H9 (cell line): ENCODE results near the gene SLC7A1. TPM values are rescaled to one million over a fixed set of nuclear protein-coding genes. Genes with fewer than 3 reads are reported as not detected.

Experiments
- DNase-seq: peaks from one replicate; pipeline ENCODE4 v3.0.0-alpha.2; 2017
- H2AFZ ChIP-seq: one replicate; pipeline ENCODE4 v1.6.1; 2013; ENCODE audit warnings: mild to moderate bottlenecking, low read length, control low read depth, moderate library complexity
- H2AK5ac ChIP-seq: 2 replicates; pipeline ENCODE4 v1.6.1; 2013; ENCODE audit warnings: low read length, control low read depth, mixed read lengths; ENCODE audit not compliant: insufficient read length
- H2BK120ac ChIP-seq: one replicate; pipeline ENCODE4 v1.6.1; 2013; ENCODE audit warnings: low read depth, mild to moderate bottlenecking, low read length, control low read depth, inconsistent platforms; ENCODE audit not compliant: poor library complexity, severe bottlenecking
- H2BK12ac ChIP-seq: 2 replicates; pipeline ENCODE4 v1.6.1; 2013; ENCODE audit warnings: low read length, control low read depth, mixed read lengths, low read depth; ENCODE audit not compliant: insufficient read length
- H2BK15ac ChIP-seq: 2 replicates; pipeline ENCODE4 v1.6.1; 2013; ENCODE audit warnings: low read depth, low read length, control low read depth
- H2BK20ac ChIP-seq: one replicate; pipeline ENCODE4 v1.6.1; 2013; ENCODE audit warnings: low read depth, mild to moderate bottlenecking, low read length, control low read depth, inconsistent platforms; ENCODE audit not compliant: poor library complexity, severe bottlenecking
- H2BK5ac ChIP-seq: 2 replicates; pipeline ENCODE4 v1.6.1; 2013; ENCODE audit warnings: low read length, control low read depth, mixed read lengths; ENCODE audit not compliant: insufficient read length
- H3K14ac ChIP-seq: 2 replicates; pipeline ENCODE4 v1.6.1; 2013; ENCODE audit warnings: low read length, control low read depth; ENCODE audit not compliant: insufficient read depth
- H3K18ac ChIP-seq: 2 replicates; pipeline ENCODE4 v1.6.1; 2013; ENCODE audit warnings: low read depth, mild to moderate bottlenecking, mixed read lengths, low read length, control low read depth; ENCODE audit not compliant: insufficient read length
- H3K23ac ChIP-seq: 2 replicates; pipeline ENCODE4 v1.6.1; 2013; ENCODE audit warnings: low read length, control low read depth, mixed read lengths, low read depth; ENCODE audit not compliant: insufficient read length
- H3K23me2 ChIP-seq: 2 replicates; pipeline ENCODE4 v1.6.1; 2013; ENCODE audit warnings: low read depth, mild to moderate bottlenecking, mixed read lengths, low read length, control low read depth; ENCODE audit not compliant: insufficient read length, poor library complexity, severe bottlenecking
- H3K27ac ChIP-seq: 2 replicates; pipeline ENCODE4 v1.5.1; 2013; ENCODE audit warnings: low read length, control low read depth, mixed read lengths, low read depth; ENCODE audit not compliant: insufficient read length
- H3K27me3 ChIP-seq: 2 replicates; pipeline ENCODE4 v1.6.1; 2013; ENCODE audit warnings: low read length, control low read depth, inconsistent platforms; ENCODE audit not compliant: insufficient read depth
- H3K4ac ChIP-seq: 2 replicates; pipeline ENCODE4 v1.6.1; 2013; ENCODE audit warnings: low read depth, mild to moderate bottlenecking, control low read depth, inconsistent platforms, low read length, moderate library complexity
- H3K4me1 ChIP-seq: 2 replicates; pipeline ENCODE4 v1.6.1; 2013; ENCODE audit warnings: low read length, control low read depth, inconsistent platforms; ENCODE audit not compliant: insufficient read depth
- H3K4me2 ChIP-seq: 2 replicates; pipeline ENCODE4 v1.6.1; 2013; ENCODE audit warnings: low read length, control low read depth, mixed read lengths; ENCODE audit not compliant: insufficient read length, insufficient read depth
- H3K56ac ChIP-seq: 2 replicates; pipeline ENCODE4 v1.6.1; 2013; ENCODE audit warnings: low read depth, mild to moderate bottlenecking, mixed read lengths, low read length, control low read depth; ENCODE audit not compliant: insufficient read length
- H3K79me1 ChIP-seq: 2 replicates; pipeline ENCODE4 v1.6.1; 2013; ENCODE audit warnings: low read depth, mild to moderate bottlenecking, moderate library complexity, low read length, control low read depth, inconsistent platforms; ENCODE audit not compliant: insufficient read depth, poor library complexity, severe bottlenecking
- H3K79me2 ChIP-seq: 2 replicates; pipeline ENCODE4 v1.6.1; 2013; ENCODE audit warnings: low read length, control low read depth, inconsistent platforms; ENCODE audit not compliant: insufficient read depth
- H3K9ac ChIP-seq: 2 replicates; pipeline ENCODE4 v1.6.1; 2013; ENCODE audit warnings: low read length, control low read depth, mixed read lengths; ENCODE audit not compliant: insufficient read length; ENCODE audit errors: extremely low read depth
- H3K9me3 ChIP-seq: one replicate; pipeline ENCODE4 v1.6.1; 2013; ENCODE audit warnings: low read depth, low read length, inconsistent platforms; ENCODE audit not compliant: control insufficient read depth
- H3T11ph ChIP-seq: one replicate; pipeline ENCODE4 v1.6.1; 2013; ENCODE audit warnings: mild to moderate bottlenecking, low read length, control low read depth, inconsistent platforms
- H4K20me1 ChIP-seq: one replicate; pipeline ENCODE4 v1.6.1; 2013; ENCODE audit not compliant: control insufficient read depth, insufficient read length, insufficient read depth
- H4K5ac ChIP-seq: 2 replicates; pipeline ENCODE4 v1.6.1; 2013; ENCODE audit warnings: low read depth, mild to moderate bottlenecking, mixed read lengths, low read length, control low read depth; ENCODE audit not compliant: insufficient read length
- H4K8ac ChIP-seq: replicated peaks from 2 replicates; pipeline ENCODE4 v1.6.1; 2013; ENCODE audit warnings: low read length, control low read depth, mixed read lengths, low read depth; ENCODE audit not compliant: insufficient read length
- H4K91ac ChIP-seq: 2 replicates; pipeline ENCODE4 v1.6.1; 2013; ENCODE audit warnings: low read depth, mild to moderate bottlenecking, moderate library complexity, mixed read lengths, low read length, control low read depth; ENCODE audit not compliant: insufficient read length
- H3K27ac Mint-ChIP-seq, 3 experiments: 2 replicates in 2 of 3; 3 replicates in 1 of 3; pipeline ENCODE4 v1.8.0; 2020 to 2021; ENCODE audit warnings: mixed read lengths in 3 of 3, mild to moderate bottlenecking in 1 of 3, moderate library complexity in 1 of 3
- H3K27me3 Mint-ChIP-seq: 2 replicates; pipeline ENCODE4 v1.8.0; 2021; ENCODE audit warnings: low read depth, mild to moderate bottlenecking, moderate library complexity, mixed read lengths
- H3K36me3 Mint-ChIP-seq, 3 experiments: 2 replicates in 2 of 3; 3 replicates in 1 of 3; pipeline ENCODE4 v1.8.0; 2020 to 2021; ENCODE audit warnings: low read depth in 3 of 3, mixed read lengths in 3 of 3; ENCODE audit not compliant: insufficient read depth in 1 of 3
- H3K4me1 Mint-ChIP-seq, 2 experiments: 2 replicates each; pipeline ENCODE4 v1.8.0; 2020; ENCODE audit warnings: mixed read lengths in 2 of 2
- H3K4me3 Mint-ChIP-seq, 2 experiments: 2 replicates in 1 of 2; 3 replicates in 1 of 2; pipeline ENCODE4 v1.8.0; 2020 to 2021; ENCODE audit warnings: mild to moderate bottlenecking in 2 of 2, mixed read lengths in 2 of 2, moderate library complexity in 1 of 2
- H3K9me3 Mint-ChIP-seq, 2 experiments: 2 replicates in 1 of 2; 3 replicates in 1 of 2; pipeline ENCODE4 v1.8.0; 2020; ENCODE audit warnings: mild to moderate bottlenecking in 2 of 2, mixed read lengths in 2 of 2, moderate library complexity in 1 of 2
- WGBS: extraction: QIAGEN DNeasy Blood & Tissue Kit; methylation state at CpG from one replicate; pipeline ENCODE4 v1.1.7; 2013; ENCODE audit warnings: missing lambda C conversion rate, low lambda C conversion rate, mixed read lengths; ENCODE audit not compliant: insufficient read length; ENCODE audit errors: extremely low coverage; 5-methylcytosine and 5-hydroxymethylcytosine counted together
- total RNA-seq: library from RNA; stranded (reverse); gene quantifications from 2 replicates; pipeline ENCODE4 v1.2.1, GENCODE V29; 2021
- TF ChIP-seq, protein P1 (sequence below): fragments of 200-600 bp; sonication (generic); conservative IDR thresholded peaks from 3 replicates; pipeline ENCODE4 v1.8.0; 2021; ENCODE audit warnings: antibody characterized with exemption, mild to moderate bottlenecking

Gene SLC7A1
- total RNA-seq, 1 experiment from 2014 or later: 109 TPM

GRCh38 chr13:29504691-29505090 is 90.8 kb downstream of the SLC7A1 start:
- H2BK20ac ChIP-seq: no peak overlapping the region

More at GRCh38 chr13:29504691-29505090, 90.8 kb downstream of the SLC7A1 start:
- Histone ChIP-seq H3K79me1 (no peaks in the 10 kb centered on the region), H3K23me2 (no peaks in the 10 kb centered on the region), H2AK5ac (no peak overlapping the region), H2BK5ac (no peak overlapping the region), H4K20me1 (no peaks in the 10 kb centered on the region), H3K4ac (no peak overlapping the region), H3K18ac (no peak overlapping the region), H3K14ac (no peak overlapping the region), H2BK12ac (no peak overlapping the region), H3K23ac (no peak overlapping the region), H3K27me3 (no peaks in the 10 kb centered on the region), H3K27ac (no peak overlapping the region), H3K9me3 (no peaks in the 10 kb centered on the region), H2BK15ac (no peak overlapping the region), H4K91ac (no peak overlapping the region), H3T11ph (no peak overlapping the region), H3K56ac (no peak overlapping the region), H3K4me2 (no peak overlapping the region), H4K8ac (no peak overlapping the region), H3K9ac (no peak overlapping the region), H3K4me1 (no peaks in the 10 kb centered on the region), H2BK120ac (no peak overlapping the region), H3K79me2 (no peaks in the 10 kb centered on the region), H2AFZ (no peak overlapping the region), H4K5ac (no peak overlapping the region)
- Mint-ChIP-seq H3K9me3 (no peaks in the 10 kb centered on the region), H3K27ac (no peak overlapping the region), H3K36me3 (peaks cover 0 to 4% (median 0%) of the 10 kb centered on the region in 3 experiments; a peak in 3 of 7 replicates), H3K4me3 (no peak overlapping the region), H3K27me3 (peaks cover 18% of the 10 kb centered on the region), H3K4me1 (peaks cover 11% of the 10 kb centered on the region in 2 experiments; a peak in 3 of 4 replicates)
- TF ChIP-seq, protein P1, sequence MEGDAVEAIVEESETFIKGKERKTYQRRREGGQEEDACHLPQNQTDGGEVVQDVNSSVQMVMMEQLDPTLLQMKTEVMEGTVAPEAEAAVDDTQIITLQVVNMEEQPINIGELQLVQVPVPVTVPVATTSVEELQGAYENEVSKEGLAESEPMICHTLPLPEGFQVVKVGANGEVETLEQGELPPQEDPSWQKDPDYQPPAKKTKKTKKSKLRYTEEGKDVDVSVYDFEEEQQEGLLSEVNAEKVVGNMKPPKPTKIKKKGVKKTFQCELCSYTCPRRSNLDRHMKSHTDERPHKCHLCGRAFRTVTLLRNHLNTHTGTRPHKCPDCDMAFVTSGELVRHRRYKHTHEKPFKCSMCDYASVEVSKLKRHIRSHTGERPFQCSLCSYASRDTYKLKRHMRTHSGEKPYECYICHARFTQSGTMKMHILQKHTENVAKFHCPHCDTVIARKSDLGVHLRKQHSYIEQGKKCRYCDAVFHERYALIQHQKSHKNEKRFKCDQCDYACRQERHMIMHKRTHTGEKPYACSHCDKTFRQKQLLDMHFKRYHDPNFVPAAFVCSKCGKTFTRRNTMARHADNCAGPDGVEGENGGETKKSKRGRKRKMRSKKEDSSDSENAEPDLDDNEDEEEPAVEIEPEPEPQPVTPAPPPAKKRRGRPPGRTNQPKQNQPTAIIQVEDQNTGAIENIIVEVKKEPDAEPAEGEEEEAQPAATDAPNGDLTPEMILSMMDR: no peak
- DNase-seq: no peak
- no CpG with 5 or more reads among the region's 15 CpGs for WGBS
